Mesendoderm (in vitro differentiated cells): Measurements from ENCODE around the gene ATXN7L2.
A peak's percentile ranks its signal among the peaks of the same experiment; 100 is the strongest.
"Not testable (repeated sequence)": the region's sequence is repeated elsewhere in the genome, so short reads cannot be mapped to it uniquely, and the experiment has no call there.

Experiments used
- DNase-seq: peaks from one replicate; pipeline ENCODE4 v3.0.0; 2013
- H2AK5ac ChIP-seq: 2 replicates; pipeline ENCODE4 v1.6.1; 2013; ENCODE audit warnings: low read length, inconsistent platforms
- H2BK120ac ChIP-seq: 2 replicates; pipeline ENCODE4 v1.6.1; 2013; ENCODE audit warnings: low read depth, mild to moderate bottlenecking, low read length, moderate library complexity, mixed read lengths
- H2BK15ac ChIP-seq: replicated peaks from 2 replicates; pipeline ENCODE4 v1.6.1; 2013; ENCODE audit warnings: low read depth, mild to moderate bottlenecking, moderate library complexity
- H2BK5ac ChIP-seq: 2 replicates; pipeline ENCODE4 v1.6.1; 2013; ENCODE audit warnings: low read length, inconsistent platforms
- H3K18ac ChIP-seq: 2 replicates; pipeline ENCODE4 v1.6.1; 2013; ENCODE audit warnings: mild to moderate bottlenecking, low read length, mixed read lengths
- H3K23ac ChIP-seq: one replicate; pipeline ENCODE4 v1.6.1; 2013; ENCODE audit warnings: low read length
- H3K27ac ChIP-seq: 2 replicates; pipeline ENCODE4 v1.5.1; 2013; ENCODE audit warnings: low read depth, mild to moderate bottlenecking, inconsistent platforms, low read length, moderate library complexity
- H3K27me3 ChIP-seq: 2 replicates; pipeline ENCODE4 v1.6.1; 2013; ENCODE audit warnings: low read length, control low read depth, mild to moderate bottlenecking, inconsistent platforms; ENCODE audit not compliant: insufficient read depth, poor library complexity
- H3K36me3 ChIP-seq: 2 replicates; pipeline ENCODE4 v1.6.1; 2013; ENCODE audit warnings: low read length, inconsistent platforms; ENCODE audit not compliant: control insufficient read depth, insufficient read depth
- H3K4ac ChIP-seq: one replicate; pipeline ENCODE4 v1.6.1; 2013; ENCODE audit warnings: low read depth, mild to moderate bottlenecking, low read length, moderate library complexity
- H3K4me1 ChIP-seq: 2 replicates; pipeline ENCODE4 v1.6.1; 2013; ENCODE audit warnings: low read depth, low read length, inconsistent platforms; ENCODE audit not compliant: control insufficient read depth
- H3K4me2 ChIP-seq: 2 replicates; pipeline ENCODE4 v1.6.1; 2013; ENCODE audit warnings: low read length
- H3K4me3 ChIP-seq: 2 replicates; pipeline ENCODE4 v1.5.1; 2013; ENCODE audit warnings: mild to moderate bottlenecking, low read length
- H3K56ac ChIP-seq: one replicate; pipeline ENCODE4 v1.6.1; 2013; ENCODE audit warnings: low read length
- H3K79me1 ChIP-seq: 2 replicates; pipeline ENCODE4 v1.6.1; 2013; ENCODE audit warnings: low read length, inconsistent platforms
- H3K79me2 ChIP-seq: 2 replicates; pipeline ENCODE4 v1.6.1; 2013; ENCODE audit warnings: mild to moderate bottlenecking, low read length; ENCODE audit not compliant: control insufficient read depth, insufficient read depth
- H3K9ac ChIP-seq: 2 replicates; pipeline ENCODE4 v1.6.1; 2013; ENCODE audit warnings: low read length, inconsistent platforms
- H4K5ac ChIP-seq: one replicate; pipeline ENCODE4 v1.6.1; 2013; ENCODE audit warnings: low read length
- H4K8ac ChIP-seq: one replicate; pipeline ENCODE4 v1.6.1; 2013; ENCODE audit warnings: low read depth, mild to moderate bottlenecking, control low read depth, low read length, moderate library complexity
- WGBS: extraction: QIAGEN DNeasy Blood & Tissue Kit; methylation state at CpG from one replicate; pipeline ENCODE4 v1.1.7; 2013; ENCODE audit warnings: low lambda C conversion rate, missing lambda C conversion rate; ENCODE audit not compliant: insufficient coverage; ENCODE audit errors: extremely low coverage; 5-methylcytosine and 5-hydroxymethylcytosine counted together

ATXN7L2 gene

DNA sequence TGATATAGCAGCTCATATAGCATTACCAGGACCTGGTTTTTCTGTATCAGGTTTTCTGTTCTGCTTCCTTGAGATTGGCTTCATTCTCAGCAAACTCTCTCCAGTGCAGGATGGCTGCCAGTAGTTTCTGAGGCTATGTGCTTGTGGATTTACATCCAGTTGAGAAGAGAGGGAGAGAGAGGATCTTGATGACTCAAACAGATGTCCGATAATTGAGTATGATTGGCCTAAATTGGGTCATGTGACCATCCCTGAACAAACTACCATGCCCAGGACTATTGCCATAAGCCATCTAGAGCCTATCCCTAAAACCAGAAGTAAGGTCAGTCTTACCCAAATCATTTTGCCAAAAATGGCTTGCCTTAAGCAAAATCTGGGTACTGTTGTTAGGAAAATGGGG is 39.4 kb upstream of the ATXN7L2 start:
- Histone ChIP-seq H2BK120ac (no peak overlapping the region), H2BK5ac (no peak overlapping the region), H3K4me1 (no peaks in the 10 kb centered on the region), H3K9ac (no peak overlapping the region), H2BK15ac (no peak overlapping the region), H3K56ac (no peak overlapping the region), H2AK5ac (no peak overlapping the region), H3K4ac (no peak overlapping the region), H3K23ac (no peak overlapping the region), H3K18ac (no peak overlapping the region), H3K36me3 (no peaks in the 10 kb centered on the region), H3K4me2 (no peak overlapping the region), H3K27me3 (peaks cover 2% of the 10 kb centered on the region), H3K4me3 (no peak overlapping the region), H3K79me2 (no peaks in the 10 kb centered on the region), H4K5ac (no peak overlapping the region), H3K79me1 (no peaks in the 10 kb centered on the region), H4K8ac (no peak overlapping the region), H3K27ac (no peak overlapping the region)
- WGBS = no CpG with 5 or more reads among the region's 1 CpG
- no peak for DNase-seq

DNA sequence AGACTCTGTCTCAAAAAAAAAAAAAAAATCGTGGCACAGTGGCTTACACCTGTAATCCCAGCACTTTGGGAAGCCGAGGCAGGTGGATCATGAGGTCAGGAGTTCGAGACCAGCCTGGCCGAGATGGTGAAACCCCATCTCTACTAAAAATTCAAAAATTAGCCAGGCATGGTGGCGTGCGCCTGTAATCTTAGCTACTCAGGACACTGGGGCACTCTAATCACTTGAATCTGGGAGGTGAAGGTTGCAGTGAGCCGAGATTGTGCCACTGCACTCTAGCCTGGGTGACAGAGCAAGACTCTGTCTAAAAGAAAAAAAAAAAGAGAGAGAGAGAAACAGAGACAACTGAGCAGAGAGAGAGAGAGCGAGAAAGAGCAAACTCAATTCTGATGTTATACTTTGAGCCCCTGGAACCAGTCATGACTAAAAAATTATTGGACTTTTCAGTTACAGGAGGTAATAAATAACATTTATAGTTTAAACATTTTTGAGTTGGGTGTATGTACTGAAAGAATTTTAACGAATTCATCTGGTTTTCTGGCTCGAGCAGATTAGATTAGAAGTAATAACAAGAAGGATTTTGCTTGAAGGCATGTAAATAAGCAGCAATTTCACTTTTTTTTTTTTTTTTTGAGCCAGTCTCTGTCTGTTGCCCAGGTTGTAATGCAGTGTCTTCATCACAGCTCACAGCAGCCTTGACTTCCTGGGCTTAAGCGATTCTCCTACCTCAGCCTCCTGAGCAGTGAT is 37.6 kb upstream of the ATXN7L2 start:
- not testable (repeated sequence) for H3K79me1 ChIP-seq, H2BK5ac ChIP-seq, DNase-seq, H2BK15ac ChIP-seq, H4K8ac ChIP-seq, H2AK5ac ChIP-seq, H3K4me3 ChIP-seq, H3K23ac ChIP-seq, H3K27ac ChIP-seq, H3K9ac ChIP-seq, H4K5ac ChIP-seq, H3K56ac ChIP-seq, H3K36me3 ChIP-seq, H3K18ac ChIP-seq, H3K79me2 ChIP-seq, H2BK120ac ChIP-seq, H3K4me2 ChIP-seq, H3K4me1 ChIP-seq, H3K4ac ChIP-seq, H3K27me3 ChIP-seq
- no CpG with 5 or more reads among the region's 11 CpGs for WGBS

DNA sequence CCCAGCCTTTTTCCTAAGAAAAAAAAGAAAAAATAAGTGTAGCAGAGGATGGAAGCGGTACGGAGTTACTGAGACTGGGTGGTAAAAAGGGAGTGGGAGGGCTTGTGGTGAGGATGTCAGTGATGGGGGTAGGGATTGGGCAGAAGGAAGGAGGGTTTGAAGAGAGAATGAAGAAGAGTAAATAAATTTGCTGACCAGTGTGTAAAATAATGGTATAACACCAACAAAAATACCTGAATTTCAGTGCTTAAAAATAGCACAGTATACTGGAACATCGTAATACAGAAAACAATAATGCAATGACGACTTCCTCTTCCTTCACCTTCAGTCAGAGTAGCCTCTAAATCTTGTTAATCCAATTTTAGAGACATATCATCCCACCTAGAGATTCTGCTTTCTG is 36.2 kb upstream of the ATXN7L2 start:
- H3K4ac ChIP-seq = no peak overlapping the region
- H2AK5ac ChIP-seq = no peak overlapping the region
- no peaks in the 10 kb centered on the region for H3K79me1 ChIP-seq
- H4K8ac ChIP-seq = no peak overlapping the region
- H3K27ac ChIP-seq = no peak overlapping the region
- no peaks in the 10 kb centered on the region for H3K79me2 ChIP-seq
- H3K18ac ChIP-seq = no peak overlapping the region
- H2BK120ac ChIP-seq = no peak overlapping the region
- H3K4me2 ChIP-seq = no peak overlapping the region
- H3K36me3 ChIP-seq = no peaks in the 10 kb centered on the region
- no CpG with 5 or more reads among the region's 4 CpGs for WGBS
- H3K9ac ChIP-seq = no peak overlapping the region
- DNase-seq = no peak
- H3K4me3 ChIP-seq = no peak overlapping the region
- no peak overlapping the region for H3K56ac ChIP-seq
- H4K5ac ChIP-seq = no peak overlapping the region
- H3K23ac ChIP-seq = no peak overlapping the region
- H2BK5ac ChIP-seq = no peak overlapping the region
- H2BK15ac ChIP-seq = no peak overlapping the region
- no peaks in the 10 kb centered on the region for H3K27me3 ChIP-seq
- no peaks in the 10 kb centered on the region for H3K4me1 ChIP-seq

DNA sequence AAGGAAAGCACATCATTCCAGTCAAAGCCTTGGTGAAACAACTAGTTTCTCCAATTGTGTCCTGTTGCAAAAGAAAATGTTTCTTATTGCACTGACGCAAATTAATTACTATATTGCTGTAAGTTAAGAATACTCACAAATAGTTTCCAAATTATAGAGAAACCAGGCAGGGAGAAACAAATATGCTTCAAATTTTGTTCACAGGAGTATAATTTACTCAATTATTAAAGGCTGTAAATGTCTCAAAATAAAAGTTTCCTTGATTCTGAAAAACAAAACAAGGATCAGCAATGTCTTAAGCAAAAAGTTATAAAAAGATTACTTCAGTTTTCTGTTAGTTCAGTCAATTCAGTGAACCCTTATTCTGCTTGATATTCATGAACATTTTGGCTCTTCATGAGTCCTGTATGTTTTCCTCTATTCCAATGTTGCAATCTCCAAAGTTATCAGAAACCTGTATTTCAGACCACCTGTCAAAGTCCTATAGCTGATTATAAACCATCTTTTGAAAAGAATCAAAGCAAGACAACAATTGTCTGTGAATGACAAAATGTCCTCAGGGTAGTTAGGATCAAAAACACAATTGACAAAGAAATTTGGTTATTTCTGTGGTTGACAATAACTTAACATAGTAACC is 29.1 kb upstream of the ATXN7L2 start:
- Histone ChIP-seq H3K56ac (no peak overlapping the region), H3K9ac (no peak overlapping the region), H3K27me3 (no peaks in the 10 kb centered on the region), H3K79me1 (no peaks in the 10 kb centered on the region), H4K5ac (no peak overlapping the region), H3K4me2 (no peak overlapping the region), H3K27ac (no peak overlapping the region), H4K8ac (no peak overlapping the region), H3K23ac (no peak overlapping the region), H3K4ac (no peak overlapping the region), H3K36me3 (no peaks in the 10 kb centered on the region), H2BK15ac (no peak overlapping the region), H3K4me3 (no peak overlapping the region), H3K18ac (no peak overlapping the region), H2BK120ac (no peak overlapping the region), H2BK5ac (no peak overlapping the region), H2AK5ac (no peak overlapping the region), H3K79me2 (no peaks in the 10 kb centered on the region), H3K4me1 (no peaks in the 10 kb centered on the region)
- no CpG with 5 or more reads among the region's 1 CpG for WGBS
- DNase-seq = peak; percentile 28

DNA sequence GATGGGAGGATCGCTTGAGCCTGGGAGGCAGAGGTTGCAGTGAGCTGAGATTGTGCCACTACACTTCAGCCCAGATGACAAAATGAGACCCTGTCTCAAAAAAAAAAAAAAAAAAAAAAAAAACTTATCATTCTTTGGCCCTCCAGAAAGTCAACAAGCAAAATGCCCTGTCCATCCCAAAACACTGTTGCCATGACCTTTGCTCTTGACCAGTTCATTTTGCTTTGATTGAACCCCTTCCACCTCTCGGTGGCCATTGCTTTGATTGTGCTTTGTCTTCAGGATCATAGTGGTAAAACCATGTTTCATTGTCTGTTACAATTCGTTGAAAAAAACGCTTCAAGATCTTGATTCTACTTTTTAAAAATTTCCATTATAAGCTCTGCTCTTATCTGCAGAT is 25.9 kb upstream of the ATXN7L2 start:
- H4K5ac ChIP-seq = no peak overlapping the region
- no peak overlapping the region for H3K4ac ChIP-seq
- no peak overlapping the region for H3K4me2 ChIP-seq
- H3K79me2 ChIP-seq = no peaks in the 10 kb centered on the region
- H3K4me1 ChIP-seq = no peaks in the 10 kb centered on the region
- H3K27ac ChIP-seq = no peak overlapping the region
- no peak overlapping the region for H2BK15ac ChIP-seq
- H4K8ac ChIP-seq = no peak overlapping the region
- no peak overlapping the region for H2BK5ac ChIP-seq
- H3K79me1 ChIP-seq = no peaks in the 10 kb centered on the region
- no peak for DNase-seq
- H3K9ac ChIP-seq = no peak overlapping the region
- H3K27me3 ChIP-seq = no peaks in the 10 kb centered on the region
- H2BK120ac ChIP-seq = no peak overlapping the region
- H3K23ac ChIP-seq = no peak overlapping the region
- no peak overlapping the region for H3K18ac ChIP-seq
- no peak overlapping the region for H2AK5ac ChIP-seq
- H3K4me3 ChIP-seq = no peak overlapping the region
- no CpG with 5 or more reads among the region's 4 CpGs for WGBS
- H3K56ac ChIP-seq = no peak overlapping the region
- H3K36me3 ChIP-seq = no peaks in the 10 kb centered on the region

DNA sequence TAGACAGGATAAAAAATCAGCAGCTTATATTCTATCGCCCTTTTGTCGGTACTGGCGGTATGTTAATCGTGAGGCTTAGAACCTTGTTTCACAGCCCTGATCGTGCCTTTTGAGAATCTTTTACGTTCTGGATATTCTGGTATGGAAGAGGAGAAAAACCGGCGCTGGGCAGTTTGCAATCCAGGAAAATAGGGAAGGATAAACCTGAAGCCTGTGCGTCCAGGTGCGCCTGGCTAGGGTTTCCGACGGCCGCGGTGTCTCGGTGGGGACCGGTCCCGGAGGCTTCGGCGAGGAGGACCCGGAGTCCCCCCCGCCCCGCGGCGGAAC is 17.6 kb upstream of the ATXN7L2 start:
- no peak overlapping the region for H4K8ac ChIP-seq
- H3K4me3 ChIP-seq = no peak overlapping the region
- no peak overlapping the region for H3K18ac ChIP-seq
- H3K4me2 ChIP-seq = peak overlapping the region; percentile 51
- no peak overlapping the region for H3K23ac ChIP-seq
- no peaks in the 10 kb centered on the region for H3K36me3 ChIP-seq
- H3K4me1 ChIP-seq = no peaks in the 10 kb centered on the region
- no peaks in the 10 kb centered on the region for H3K79me1 ChIP-seq
- no CpG with 5 or more reads among the region's 24 CpGs for WGBS
- H3K27ac ChIP-seq = no peak overlapping the region
- peaks cover 23% of the 10 kb centered on the region for H3K27me3 ChIP-seq
- H3K56ac ChIP-seq = no peak overlapping the region
- no peaks in the 10 kb centered on the region for H3K79me2 ChIP-seq
- H2BK5ac ChIP-seq = no peak overlapping the region
- no peak overlapping the region for H2BK120ac ChIP-seq
- no peak overlapping the region for H4K5ac ChIP-seq
- peak overlapping the region; percentile 31 for H3K9ac ChIP-seq
- no peak for DNase-seq
- no peak overlapping the region for H2AK5ac ChIP-seq
- no peak overlapping the region for H3K4ac ChIP-seq
- H2BK15ac ChIP-seq = no peak overlapping the region
